ENCODE data around the gene PRR11.

The PRR11 gene

GRCh38 chr17:59234631-59235030 is 79.1 kb downstream of the PRR11 start:
- H3K9ac ChIP-seq (ENCODE audit: low read length in 5 of 5), result no peak overlapping the region

GRCh38 chr17:59238906-59239305 is 83.4 kb downstream of the PRR11 start:
- no peaks in the 10 kb centered on the region for H3K9me3 ChIP-seq (ENCODE audit: control insufficient read depth in 5 of 5, low read length in 5 of 5)
- no peak overlapping the region for H3K27ac ChIP-seq (ENCODE audit: low read depth, low read length)
- no peaks in the 10 kb centered on the region for H3K36me3 ChIP-seq (ENCODE audit: control insufficient read depth in 5 of 5, insufficient read depth in 5 of 5, low read length in 5 of 5)
- H3K4me3 ChIP-seq (ENCODE audit: low read depth in 1 of 5, low read length in 5 of 5), result no peak overlapping the region
- no peaks in the 10 kb centered on the region for H3K27me3 ChIP-seq (ENCODE audit: control insufficient read depth in 5 of 5, insufficient read depth in 4 of 5, low read length in 5 of 5)
- H3K9ac ChIP-seq (ENCODE audit: low read length in 5 of 5), result no peak overlapping the region
- H3K4me1 ChIP-seq (ENCODE audit: control insufficient read depth in 5 of 5, insufficient read depth in 5 of 5, low read length in 5 of 5), result no peaks in the 10 kb centered on the region

More at GRCh38 chr17:59234631-59235030, 79.1 kb downstream of the PRR11 start:
- Histone ChIP-seq H3K27me3 (ENCODE audit: control insufficient read depth in 5 of 5, insufficient read depth in 4 of 5, low read length in 5 of 5) (no peaks in the 10 kb centered on the region), H3K4me3 (ENCODE audit: low read depth in 1 of 5, low read length in 5 of 5) (no peak overlapping the region), H3K36me3 (ENCODE audit: control insufficient read depth in 5 of 5, insufficient read depth in 5 of 5, low read length in 5 of 5) (no peaks in the 10 kb centered on the region), H3K27ac (ENCODE audit: low read depth, low read length) (no peak overlapping the region), H3K9me3 (ENCODE audit: control insufficient read depth in 5 of 5, low read length in 5 of 5) (no peaks in the 10 kb centered on the region), H3K4me1 (ENCODE audit: control insufficient read depth in 5 of 5, insufficient read depth in 5 of 5, low read length in 5 of 5) (no peaks in the 10 kb centered on the region)

GRCh38 chr17:59244081-59244480 is 88.5 kb downstream of the PRR11 start:
- H3K27me3 ChIP-seq (ENCODE audit: control insufficient read depth in 5 of 5, insufficient read depth in 4 of 5, low read length in 5 of 5), result no peaks in the 10 kb centered on the region
- H3K9ac ChIP-seq (ENCODE audit: low read length in 5 of 5), result no peak overlapping the region
- H3K27ac ChIP-seq (ENCODE audit: low read depth, low read length), result no peak overlapping the region
- no peak overlapping the region for H3K4me3 ChIP-seq (ENCODE audit: low read depth in 1 of 5, low read length in 5 of 5)
- no peaks in the 10 kb centered on the region for H3K9me3 ChIP-seq (ENCODE audit: control insufficient read depth in 5 of 5, low read length in 5 of 5)
- H3K4me1 ChIP-seq (ENCODE audit: control insufficient read depth in 5 of 5, insufficient read depth in 5 of 5, low read length in 5 of 5), result no peaks in the 10 kb centered on the region
- H3K36me3 ChIP-seq (ENCODE audit: control insufficient read depth in 5 of 5, insufficient read depth in 5 of 5, low read length in 5 of 5), result no peaks in the 10 kb centered on the region
